ENCODE data around the gene NCKIPSD. TPM values are rescaled to one million over a fixed set of nuclear protein-coding genes. Genes with fewer than 3 reads are reported as not detected.

NCKIPSD gene
- total and polyA plus RNA-seq, 2 experiments from 2014 or later: 19.9 to 22.9 TPM

DNA sequence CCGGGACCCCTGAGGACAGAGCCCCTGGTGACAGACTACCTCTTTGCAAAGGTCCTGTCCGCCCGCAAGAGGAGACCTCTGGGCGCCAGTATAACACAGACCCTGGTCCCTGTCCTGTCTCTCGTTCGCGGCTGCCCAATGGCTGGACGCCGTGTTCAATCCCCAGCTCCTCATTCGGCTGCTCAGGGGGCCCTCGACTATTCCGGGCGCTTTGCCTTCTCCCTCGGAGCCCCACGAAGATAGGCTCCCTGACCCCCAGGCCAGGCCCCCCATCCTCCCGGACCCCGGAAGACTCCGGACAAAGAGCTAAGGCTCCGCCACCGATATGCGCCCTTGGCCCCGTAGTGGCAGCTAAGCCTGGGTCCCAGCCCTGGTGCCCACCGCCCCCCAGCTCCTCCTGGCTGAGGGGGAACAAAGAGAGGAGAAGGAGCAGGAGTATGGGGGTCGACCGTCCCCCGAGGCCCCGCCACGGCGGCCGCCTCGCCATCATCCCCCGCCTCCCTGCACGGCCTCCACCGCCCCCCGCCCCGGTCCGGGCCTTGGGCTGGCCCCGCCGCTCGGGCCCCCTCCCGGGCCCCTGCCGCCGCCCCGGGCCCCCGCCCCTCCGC, 23.5 kb downstream of the NCKIPSD start:
- Histone ChIP-seq H3K27me3 (no peaks in the 10 kb centered on the region), H3K27ac (no peak overlapping the region)
- 12% methylated on average over 15 of the region's 46 CpGs for WGBS (ENCODE audit: low lambda C conversion rate, missing lambda C conversion rate)

GRCh38 chr3:48661501-48662144, 24.1 kb downstream of the NCKIPSD start:
- H3K27ac ChIP-seq: no peak overlapping the region
- H4K20me1 ChIP-seq (ENCODE audit: insufficient read depth, poor library complexity, severe bottlenecking): no peaks in the 10 kb centered on the region
- TF ChIP-seq CTCF (IDR thresholded peaks at IDR 0.05; ENCODE audit: poor library complexity) (no peak), EZH2phosphoT487 (IDR thresholded peaks at IDR 0.05; ENCODE audit: low read depth, severe bottlenecking, unreplicated experiment) (no peak), EZH2 (IDR thresholded peaks at IDR 0.05; ENCODE audit: borderline replicate concordance) (no peak)
- no peaks in the 10 kb centered on the region for H3K27me3 ChIP-seq
- no peaks in the 10 kb centered on the region for H3K4me1 ChIP-seq (ENCODE audit: insufficient read depth)
- H3K9me2 ChIP-seq (replicated peaks; ENCODE audit: insufficient read depth): no peaks in the 10 kb centered on the region
- peak overlapping the region; percentile 95 for H3K4me2 ChIP-seq
- peak overlapping the region; percentile 93 for H3K4me3 ChIP-seq
- H2AFZ ChIP-seq: no peak overlapping the region
- no peaks in the 10 kb centered on the region for H3K36me3 ChIP-seq (replicated peaks; ENCODE audit: insufficient read depth, low read depth)
- 6% methylated on average over 67 of the region's 67 CpGs for WGBS (ENCODE audit: low lambda C conversion rate, missing lambda C conversion rate)
- no peaks in the 10 kb centered on the region for H3K79me2 ChIP-seq
- DNase-seq (ENCODE audit: low spot score): peak; percentile 85
- no peaks in the 10 kb centered on the region for H3K9me3 ChIP-seq (ENCODE audit: low read depth)

More for the DNA sequence above, 23.5 kb downstream of the NCKIPSD start:
- Histone ChIP-seq H3K4me2 (peak overlapping the region; percentile 95), H3K79me2 (no peaks in the 10 kb centered on the region), H3K36me3 (replicated peaks; ENCODE audit: insufficient read depth, low read depth) (no peaks in the 10 kb centered on the region), H3K4me1 (ENCODE audit: insufficient read depth) (no peaks in the 10 kb centered on the region), H3K9me2 (replicated peaks; ENCODE audit: insufficient read depth) (no peaks in the 10 kb centered on the region), H3K4me3 (no peak overlapping the region), H2AFZ (no peak overlapping the region), H4K20me1 (ENCODE audit: insufficient read depth, poor library complexity, severe bottlenecking) (no peaks in the 10 kb centered on the region), H3K9me3 (ENCODE audit: low read depth) (no peaks in the 10 kb centered on the region)
- DNase-seq (ENCODE audit: low spot score): no peak
- TF ChIP-seq CTCF (IDR thresholded peaks at IDR 0.05; ENCODE audit: poor library complexity): no peak
- TF ChIP-seq EZH2 (IDR thresholded peaks at IDR 0.05; ENCODE audit: borderline replicate concordance): no peak
- TF ChIP-seq EZH2phosphoT487 (IDR thresholded peaks at IDR 0.05; ENCODE audit: low read depth, severe bottlenecking, unreplicated experiment): no peak

DNA sequence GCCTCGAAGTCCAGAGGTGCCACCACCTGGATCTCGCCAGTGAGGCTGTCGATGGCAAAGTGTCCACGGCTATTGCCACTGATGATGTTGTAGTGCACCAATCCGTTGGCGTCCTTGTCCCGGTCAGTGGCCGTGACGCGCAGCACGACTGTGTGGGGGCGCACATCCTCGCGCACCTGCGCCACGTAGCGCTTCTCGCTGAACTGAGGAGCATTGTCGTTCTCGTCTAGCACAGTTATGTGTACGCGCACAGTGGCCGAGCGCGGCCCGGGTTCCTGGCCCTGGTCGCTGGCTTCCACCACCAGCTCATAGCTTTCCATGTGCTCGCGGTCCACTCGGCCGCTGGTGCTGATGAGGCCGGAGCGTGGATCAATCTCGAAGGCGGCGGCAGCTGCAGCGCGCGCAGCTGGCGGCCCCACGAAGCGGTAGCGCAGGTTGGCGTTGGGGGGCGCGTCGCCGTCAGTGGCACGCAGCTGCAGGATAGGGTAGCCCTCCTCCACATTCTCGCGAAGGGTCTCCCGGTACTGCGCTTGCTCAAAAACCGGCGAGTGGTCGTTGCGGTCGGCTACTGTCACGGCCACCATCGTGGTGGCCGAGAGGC, 24.8 kb downstream of the NCKIPSD start:
- Histone ChIP-seq H3K9me3 (ENCODE audit: low read depth) (no peaks in the 10 kb centered on the region), H3K4me1 (ENCODE audit: insufficient read depth) (no peaks in the 10 kb centered on the region), H3K27me3 (no peaks in the 10 kb centered on the region), H4K20me1 (ENCODE audit: insufficient read depth, poor library complexity, severe bottlenecking) (no peaks in the 10 kb centered on the region), H3K79me2 (no peaks in the 10 kb centered on the region), H2AFZ (no peak overlapping the region), H3K9me2 (replicated peaks; ENCODE audit: insufficient read depth) (no peaks in the 10 kb centered on the region), H3K4me2 (peak overlapping the region; percentile 95), H3K27ac (no peak overlapping the region), H3K4me3 (no peak overlapping the region), H3K36me3 (replicated peaks; ENCODE audit: insufficient read depth, low read depth) (no peaks in the 10 kb centered on the region)
- TF ChIP-seq CTCF (IDR thresholded peaks at IDR 0.05; ENCODE audit: poor library complexity) (no peak), EZH2 (IDR thresholded peaks at IDR 0.05; ENCODE audit: borderline replicate concordance) (no peak), EZH2phosphoT487 (IDR thresholded peaks at IDR 0.05; ENCODE audit: low read depth, severe bottlenecking, unreplicated experiment) (no peak)
- DNase-seq (ENCODE audit: low spot score): no peak
- WGBS (ENCODE audit: low lambda C conversion rate, missing lambda C conversion rate): 97% methylated on average over 57 of the region's 61 CpGs

Data from hepatocyte (in vitro differentiated cells).